BLaER1 treated with 17β-estradiol and CSF1 and Interleukin-3, amounts not matched to agents 10 nM and 100 nM (cell line): ENCODE measurements around the gene MPC1.

Experiments
- H3K27ac ChIP-seq, 11 experiments: shearing (Covaris generic); formaldehyde crosslinking; 2 replicates each; pipeline ENCODE4 v1.8.1; 2022
- H3K27me3 ChIP-seq, 11 experiments: shearing (Covaris generic); formaldehyde crosslinking; 2 replicates each; pipeline ENCODE4 v1.8.1; 2022
- H3K36me3 ChIP-seq, 11 experiments: shearing (Covaris generic); formaldehyde crosslinking; 2 replicates each; pipeline ENCODE4 v1.8.1; 2022
- H3K4me1 ChIP-seq, 10 experiments: shearing (Covaris generic); formaldehyde crosslinking; 2 replicates each; pipeline ENCODE4 v1.8.1; 2022
- H3K4me2 ChIP-seq, 11 experiments: shearing (Covaris generic); formaldehyde crosslinking; 2 replicates each; pipeline ENCODE4 v1.8.1; 2022
- H3K4me3 ChIP-seq, 10 experiments: shearing (Covaris generic); formaldehyde crosslinking; 2 replicates each; pipeline ENCODE4 v1.8.1; 2022
- H3K9ac ChIP-seq, 11 experiments: shearing (Covaris generic); formaldehyde crosslinking; 2 replicates each; pipeline ENCODE4 v1.8.1; 2022
- H3K9me3 ChIP-seq, 11 experiments: shearing (Covaris generic); formaldehyde crosslinking; replicated peaks in 1 of 11; 2 replicates each; pipeline ENCODE4 v1.8.1; 2022
- H4K20me1 ChIP-seq, 11 experiments: shearing (Covaris generic); formaldehyde crosslinking; 2 replicates each; pipeline ENCODE4 v1.8.1; 2022
- Cebpa-rat ChIP-seq, 11 experiments: shearing (Covaris generic); IDR thresholded peaks; 2 replicates each; pipeline ENCODE4 v1.8.1; 2022

The MPC1 gene

GRCh38 chr6:166333172-166333995, 49.4 kb downstream of the MPC1 start:
- Histone ChIP-seq H3K36me3 (peaks cover 43 to 71% (median 61%) of the 10 kb centered on the region in 11 experiments), H3K4me1 (peaks cover 35 to 76% (median 62%) of the 10 kb centered on the region in 10 experiments), H3K27me3 (no peaks in the 10 kb centered on the region), H3K9me3 (no peaks in the 10 kb centered on the region; a peak in 1 of 22 replicates), H3K4me3 (peak overlapping the region in 9 of 10 experiments; percentile 20 to 62 (median 43); a peak in 16 of 20 replicates), H4K20me1 (peaks cover 30 to 100% (median 96%) of the 10 kb centered on the region in 11 experiments; a peak in 21 of 22 replicates), H3K4me2 (peak overlapping the region; percentile 86 to 98 (median 93)), H3K9ac (peak overlapping the region; percentile 3 to 69 (median 57); a peak in 19 of 22 replicates), H3K27ac (peak overlapping the region in 10 of 11 experiments; percentile 33 to 81 (median 70); a peak in 19 of 22 replicates)
- TF ChIP-seq Cebpa-rat (IDR thresholded peaks at IDR 0.05): no peak

- no peaks in the 10 kb centered on the region; a peak in 1 of 22 replicates for H3K9me3 ChIP-seq
- H3K9ac ChIP-seq: no peak overlapping the region
- H4K20me1 ChIP-seq: peaks cover 16 to 100% (median 92%) of the 10 kb centered on the region in 11 experiments; a peak in 21 of 22 replicates
- peaks cover 33 to 59% (median 46%) of the 10 kb centered on the region in 10 experiments for H3K4me1 ChIP-seq
- TF ChIP-seq Cebpa-rat (IDR thresholded peaks at IDR 0.05): no peak
- H3K27me3 ChIP-seq: no peaks in the 10 kb centered on the region
- H3K27ac ChIP-seq: no peak overlapping the region
- peaks cover 45 to 71% (median 61%) of the 10 kb centered on the region in 11 experiments for H3K36me3 ChIP-seq
- H3K4me2 ChIP-seq: peak overlapping the region; percentile 86 to 98 (median 93)
- no peak overlapping the region for H3K4me3 ChIP-seq
These were observed 51.0 kb downstream of the MPC1 start for GRCh38 chr6:166331503-166332415.

GRCh38 chr6:166330612-166331011, 52.1 kb downstream of the MPC1 start:
- peaks cover 13 to 100% (median 89%) of the 10 kb centered on the region in 11 experiments; a peak in 21 of 22 replicates for H4K20me1 ChIP-seq
- no peak for TF ChIP-seq Cebpa-rat (IDR thresholded peaks at IDR 0.05)
- no peak overlapping the region for H3K4me2 ChIP-seq
- H3K9me3 ChIP-seq: no peaks in the 10 kb centered on the region; a peak in 1 of 22 replicates
- H3K27ac ChIP-seq: no peak overlapping the region
- H3K36me3 ChIP-seq: peaks cover 45 to 71% (median 61%) of the 10 kb centered on the region in 11 experiments
- no peak overlapping the region for H3K4me3 ChIP-seq
- no peak overlapping the region for H3K9ac ChIP-seq
- no peaks in the 10 kb centered on the region for H3K27me3 ChIP-seq
- peaks cover 33 to 48% (median 40%) of the 10 kb centered on the region in 10 experiments for H3K4me1 ChIP-seq

- H3K36me3 ChIP-seq: peaks cover 76 to 98% (median 87%) of the 10 kb centered on the region in 11 experiments
- no peaks in the 10 kb centered on the region for H3K9me3 ChIP-seq
These were observed 57.2 kb downstream of the MPC1 start for GRCh38 chr6:166325383-166326042.

GRCh38 chr6:166323395-166323794, 59.3 kb downstream of the MPC1 start:
- Histone ChIP-seq H3K9me3 (no peaks in the 10 kb centered on the region), H3K27me3 (no peaks in the 10 kb centered on the region), H3K4me1 (peaks cover 0 to 8% (median 0%) of the 10 kb centered on the region in 10 experiments; a peak in 1 of 20 replicates), H3K4me2 (no peak overlapping the region), H3K36me3 (peaks cover 71 to 98% (median 86%) of the 10 kb centered on the region in 11 experiments), H4K20me1 (peaks cover 0 to 48% (median 26%) of the 10 kb centered on the region in 11 experiments; a peak in 19 of 22 replicates), H3K9ac (no peak overlapping the region), H3K27ac (no peak overlapping the region), H3K4me3 (no peak overlapping the region)
- no peak for TF ChIP-seq Cebpa-rat (IDR thresholded peaks at IDR 0.05)

More at GRCh38 chr6:166325383-166326042, 57.2 kb downstream of the MPC1 start:
- H3K4me2 ChIP-seq: no peak overlapping the region
- H3K4me1 ChIP-seq: peaks cover 0 to under 1% (median 0%) of the 10 kb centered on the region in 10 experiments; a peak in 3 of 20 replicates
- H3K27me3 ChIP-seq: no peaks in the 10 kb centered on the region
- peaks cover 2 to 69% (median 43%) of the 10 kb centered on the region in 11 experiments; a peak in 21 of 22 replicates for H4K20me1 ChIP-seq
- no peak overlapping the region for H3K4me3 ChIP-seq
- TF ChIP-seq Cebpa-rat (IDR thresholded peaks at IDR 0.05): no peak
- H3K27ac ChIP-seq: no peak overlapping the region
- no peak overlapping the region for H3K9ac ChIP-seq

GRCh38 chr6:166318649-166319600, 63.8 kb downstream of the MPC1 start:
- Histone ChIP-seq H3K4me1 (peaks cover 0 to 8% (median 0%) of the 10 kb centered on the region in 10 experiments; a peak in 1 of 20 replicates), H3K4me2 (no peak overlapping the region), H3K36me3 (peaks cover 34 to 59% (median 52%) of the 10 kb centered on the region in 11 experiments), H4K20me1 (peaks cover 0 to 21% (median 3%) of the 10 kb centered on the region in 11 experiments; a peak in 12 of 22 replicates), H3K9me3 (no peaks in the 10 kb centered on the region), H3K4me3 (no peak overlapping the region), H3K9ac (no peak overlapping the region), H3K27me3 (no peaks in the 10 kb centered on the region), H3K27ac (no peak overlapping the region)
- TF ChIP-seq Cebpa-rat (IDR thresholded peaks at IDR 0.05): no peak

GRCh38 chr6:166318227-166318626, 64.5 kb downstream of the MPC1 start:
- no peak overlapping the region for H3K4me2 ChIP-seq
- peaks cover 0 to 8% (median 0%) of the 10 kb centered on the region in 10 experiments; a peak in 1 of 20 replicates for H3K4me1 ChIP-seq
- H4K20me1 ChIP-seq: peaks cover 0 to 21% (median 0%) of the 10 kb centered on the region in 11 experiments; a peak in 11 of 22 replicates
- no peak overlapping the region for H3K27ac ChIP-seq
- no peaks in the 10 kb centered on the region for H3K27me3 ChIP-seq
- H3K9ac ChIP-seq: no peak overlapping the region
- H3K36me3 ChIP-seq: peaks cover 27 to 52% (median 45%) of the 10 kb centered on the region in 11 experiments
- TF ChIP-seq Cebpa-rat (IDR thresholded peaks at IDR 0.05): no peak
- no peak overlapping the region for H3K4me3 ChIP-seq
- no peaks in the 10 kb centered on the region for H3K9me3 ChIP-seq
